NCI-H510A (cell line): ENCODE measurements around the gene PLA2G4E.

ENCODE experiments used
- DNase-seq: peaks from one replicate; lab custom pipeline; 2025; lab: John Stamatoyannopoulos, UW

PLA2G4E gene

DNA sequence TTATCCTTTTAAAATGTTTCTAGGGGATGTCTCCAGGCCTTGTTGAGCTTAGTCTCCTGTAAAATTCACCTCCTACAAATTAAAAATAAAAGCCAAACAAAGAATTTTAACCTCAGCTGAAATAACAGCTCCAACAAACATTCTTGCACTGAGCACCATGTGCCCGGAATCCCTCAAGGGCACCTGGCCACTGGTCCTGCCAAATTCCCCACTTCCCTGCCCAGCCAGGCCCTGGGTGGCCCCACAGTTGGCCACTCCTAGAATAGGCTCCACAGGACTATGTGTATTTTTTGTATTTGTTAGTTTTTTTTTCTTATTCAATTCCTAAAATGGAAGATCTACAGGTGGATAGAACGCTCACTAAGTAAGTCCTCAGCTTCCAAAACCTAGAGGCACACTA lies 33.1 kb upstream of the PLA2G4E start:
- DNase-seq, result no peak

- no peak for DNase-seq
These were observed 32.2 kb upstream of the PLA2G4E start for GRCh38 chr15:42053010-42053409.

DNA sequence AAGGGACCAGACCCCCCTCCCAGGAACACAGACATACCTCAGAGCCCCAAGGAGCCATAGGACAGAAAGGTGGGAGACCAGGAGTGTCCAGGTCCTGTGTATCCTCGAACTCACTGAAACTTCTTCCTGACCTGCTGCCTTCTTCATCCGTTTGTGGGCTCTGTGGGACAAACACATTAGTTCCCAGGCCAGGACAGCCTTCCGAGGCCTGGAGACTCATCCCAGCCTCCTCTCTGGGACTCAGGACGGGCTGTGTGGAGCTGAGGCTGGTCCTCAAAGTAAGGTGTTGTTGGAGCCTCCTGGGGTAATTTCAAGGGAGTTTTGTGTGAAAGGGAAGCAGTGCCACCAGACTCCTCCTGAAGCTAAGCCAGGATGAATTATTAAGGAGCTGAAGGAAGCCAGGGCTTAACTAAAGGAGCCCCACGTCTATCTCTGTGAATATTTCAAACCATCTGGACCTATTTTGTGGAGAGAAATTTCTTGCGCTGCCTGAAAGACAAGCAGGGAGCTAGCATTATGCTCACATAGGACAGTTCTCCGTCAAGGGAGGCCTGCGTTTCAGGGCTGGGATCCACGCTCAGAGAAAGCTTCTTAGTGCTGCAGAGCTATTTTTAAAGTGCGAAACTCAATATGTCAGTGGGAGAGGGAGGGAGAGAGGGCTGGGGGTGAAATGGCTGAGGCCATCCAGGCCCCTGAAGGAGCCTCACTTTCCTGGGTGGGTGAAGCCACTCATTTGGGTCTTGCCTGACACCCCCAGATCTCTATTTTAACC lies 29.8 kb upstream of the PLA2G4E start:
- no peak for DNase-seq

GRCh38 chr15:42048821-42049200 lies 28.0 kb upstream of the PLA2G4E start:
- DNase-seq, result no peak

GRCh38 chr15:42048080-42048820 lies 27.4 kb upstream of the PLA2G4E start:
- DNase-seq, result no peak

- no peak for DNase-seq
These were observed 25.8 kb upstream of the PLA2G4E start for GRCh38 chr15:42046597-42046996.

GRCh38 chr15:42045211-42045615 lies 24.4 kb upstream of the PLA2G4E start:
- no peak for DNase-seq

GRCh38 chr15:42042602-42043400 lies 22.0 kb upstream of the PLA2G4E start:
- DNase-seq, result no peak

- no peak for DNase-seq
These were observed 17.6 kb upstream of the PLA2G4E start for GRCh38 chr15:42038401-42038800.

GRCh38 chr15:42037656-42038055 lies 16.8 kb upstream of the PLA2G4E start:
- peak; percentile 86 for DNase-seq

DNA sequence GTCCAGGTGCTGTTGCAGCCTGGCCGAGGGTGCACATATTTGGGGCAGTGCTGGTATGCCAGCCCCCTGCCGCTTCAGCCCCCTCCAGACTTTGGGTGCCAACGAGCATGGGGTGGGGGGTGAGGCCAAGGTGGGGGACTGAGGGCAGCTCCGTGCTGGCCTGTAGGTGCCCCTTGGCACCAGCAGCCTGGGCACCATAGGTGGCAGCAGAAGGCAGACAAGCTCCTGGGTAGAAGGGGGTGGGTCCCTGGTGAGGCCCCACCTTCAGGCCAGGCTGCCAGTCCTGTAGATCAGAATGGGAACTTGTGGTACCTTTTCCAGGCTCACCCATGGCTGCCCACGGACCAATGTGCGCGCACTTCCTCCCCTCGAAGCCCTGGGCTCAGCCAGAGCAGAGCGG lies 16.1 kb upstream of the PLA2G4E start:
- no peak for DNase-seq

- DNase-seq, result no peak
These were observed 15.5 kb upstream of the PLA2G4E start for GRCh38 chr15:42036112-42036905.

DNA sequence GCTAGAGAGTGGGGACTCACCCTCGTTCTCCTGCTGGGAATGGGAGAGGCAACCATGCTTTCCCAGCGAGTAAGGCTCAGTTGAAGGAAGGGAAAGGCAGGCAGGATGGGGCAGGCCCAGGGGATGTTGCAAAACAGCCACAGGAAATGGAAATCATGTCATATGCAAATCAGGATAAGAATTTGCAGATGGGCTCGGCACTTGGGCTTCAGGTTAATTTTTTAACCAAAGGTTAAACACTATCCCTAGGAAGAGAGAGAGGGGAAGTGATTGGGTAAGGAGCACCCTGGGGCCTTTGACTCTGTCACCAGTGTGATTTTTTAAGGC lies 14.6 kb upstream of the PLA2G4E start:
- DNase-seq, result no peak

GRCh38 chr15:42034628-42035434 lies 14.0 kb upstream of the PLA2G4E start:
- DNase-seq, result no peak

DNA sequence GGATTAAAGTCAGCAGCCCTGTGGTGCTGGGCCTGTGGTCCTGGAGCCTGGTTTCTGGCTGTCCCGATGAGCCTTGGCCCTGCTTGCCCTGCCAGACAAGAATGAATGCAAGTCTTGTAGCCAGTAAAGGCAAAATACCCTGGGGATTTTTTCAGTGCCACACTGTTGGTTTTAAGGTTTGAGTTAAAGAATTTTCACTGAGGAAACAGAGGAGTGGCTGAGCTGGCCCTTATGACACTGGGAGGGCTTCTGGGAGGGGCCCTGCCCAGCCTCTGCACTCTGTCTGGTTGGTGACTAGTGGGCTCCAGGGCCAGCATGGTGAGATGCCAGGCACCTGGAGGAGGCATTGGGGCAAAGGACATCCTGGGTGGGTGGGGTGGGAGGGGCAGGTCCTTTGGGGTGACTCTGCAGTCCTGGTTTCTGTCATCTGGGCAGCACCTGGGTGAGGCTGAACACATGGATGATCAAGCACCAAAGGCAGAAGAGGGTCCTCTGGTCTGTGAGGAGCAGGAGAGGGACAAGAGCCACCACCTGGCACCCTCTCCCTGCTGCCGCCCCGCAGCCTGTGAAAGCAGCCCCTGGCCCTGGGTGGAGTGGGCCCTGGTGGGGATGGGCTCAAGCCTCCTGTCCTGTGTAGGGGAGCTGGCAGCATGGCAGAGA lies 12.5 kb upstream of the PLA2G4E start:
- no peak for DNase-seq

DNA sequence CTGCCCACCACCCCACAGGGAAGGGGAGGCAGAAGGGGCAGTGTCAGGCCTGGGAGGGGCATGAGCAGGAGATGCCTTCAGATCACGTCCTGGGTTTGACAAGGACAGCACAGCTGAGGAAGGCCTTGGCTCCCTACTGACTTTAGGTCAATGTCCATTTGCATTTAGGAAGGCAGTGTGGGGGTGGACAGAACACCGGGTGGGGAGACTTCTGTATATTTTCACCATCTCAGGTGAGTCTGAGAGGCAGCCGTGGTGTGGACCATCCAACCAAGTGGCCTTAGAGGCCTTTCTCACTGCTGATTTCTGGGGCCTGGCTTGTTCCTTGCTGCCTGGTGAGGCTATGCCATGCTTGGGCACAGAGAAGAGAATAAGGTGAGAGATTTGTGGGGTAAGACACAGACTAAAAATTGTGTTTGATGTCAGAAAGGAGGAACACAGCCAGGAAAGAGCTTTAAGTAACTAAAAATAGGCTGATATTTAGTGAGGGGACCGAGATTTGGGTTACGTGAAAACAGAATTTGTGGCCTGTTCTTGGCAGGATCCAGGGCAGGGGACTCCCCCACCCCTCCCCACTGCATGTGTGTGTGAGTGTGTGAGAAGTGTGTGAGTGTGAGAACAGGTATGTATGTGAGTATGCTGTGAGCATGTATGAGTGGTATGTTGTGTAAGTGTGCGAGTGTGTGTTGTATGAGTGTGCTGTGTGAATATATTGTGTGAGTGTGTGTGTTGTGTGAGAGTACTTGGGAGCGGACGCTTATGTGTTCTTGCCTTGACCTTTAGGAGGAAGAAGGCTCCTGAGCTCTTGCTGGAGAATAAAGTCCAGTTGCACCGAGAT lies 11.8 kb upstream of the PLA2G4E start:
- DNase-seq, result no peak

GRCh38 chr15:42031198-42031915 lies 10.5 kb upstream of the PLA2G4E start:
- no peak for DNase-seq

DNA sequence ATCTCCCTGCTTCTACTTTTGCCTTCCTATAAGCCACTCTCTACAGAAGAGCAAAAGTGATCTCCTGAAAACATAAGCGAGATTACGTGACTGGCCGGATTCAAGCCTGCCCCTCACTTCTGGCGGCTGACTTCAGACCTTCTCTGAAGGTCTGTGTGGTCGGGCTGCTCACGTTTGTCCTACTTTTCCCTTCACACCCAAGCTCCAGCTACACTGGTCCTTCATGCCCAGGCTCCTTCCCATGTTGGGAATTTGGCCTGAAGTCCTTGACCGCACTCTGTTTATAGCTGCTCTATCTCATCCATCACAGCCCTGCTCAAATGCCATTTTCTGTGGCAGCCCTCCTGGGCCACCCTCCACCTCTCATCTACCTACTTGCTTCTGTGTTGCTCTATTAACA lies 6.7 kb upstream of the PLA2G4E start:
- DNase-seq, result no peak

DNA sequence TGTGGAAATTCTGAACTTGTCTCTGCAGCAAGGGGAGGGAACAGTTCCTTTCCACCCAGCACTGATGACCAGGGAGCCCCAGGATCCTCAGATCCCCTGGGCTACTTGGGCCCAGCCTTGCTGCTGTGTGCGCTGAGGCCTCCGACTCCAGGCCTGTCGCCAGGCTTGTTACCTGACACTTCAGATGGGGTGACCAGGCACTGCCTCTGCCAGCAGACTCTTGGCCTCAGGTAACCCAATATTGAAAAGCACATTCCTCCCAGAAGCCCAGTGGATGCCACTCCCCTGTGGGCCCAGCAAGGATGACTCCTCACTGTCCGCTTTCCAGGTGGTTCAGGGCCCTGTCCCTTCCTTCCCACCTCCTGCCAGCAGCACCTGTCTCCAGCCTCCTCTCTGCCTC lies 3.5 kb upstream of the PLA2G4E start:
- DNase-seq, result no peak
